Peyer's patch (tissue), 4 donors: ENCODE data around the gene C1orf116.

ENCODE experiments used
- CTCF ChIP-seq, 6 experiments: fragments of 450-650 bp in 4 of 6; fragments of 200-600 bp in 2 of 6; sonication (generic) in 1 of 6; IDR thresholded peaks; one replicate each; pipeline ENCODE4 v1.5.1; 2017 to 2019; ENCODE audit warnings: antibody characterized with exemption in 6 of 6, mild to moderate bottlenecking in 3 of 6, moderate library complexity in 1 of 6
- POLR2A ChIP-seq, 2 donors: fragments of 450-650 bp; IDR thresholded peaks; one replicate each; pipeline ENCODE4 v1.5.1; 2017; ENCODE audit warnings: antibody characterized with exemption in 2 of 2, mild to moderate bottlenecking in 2 of 2, moderate library complexity in 2 of 2

DNA sequence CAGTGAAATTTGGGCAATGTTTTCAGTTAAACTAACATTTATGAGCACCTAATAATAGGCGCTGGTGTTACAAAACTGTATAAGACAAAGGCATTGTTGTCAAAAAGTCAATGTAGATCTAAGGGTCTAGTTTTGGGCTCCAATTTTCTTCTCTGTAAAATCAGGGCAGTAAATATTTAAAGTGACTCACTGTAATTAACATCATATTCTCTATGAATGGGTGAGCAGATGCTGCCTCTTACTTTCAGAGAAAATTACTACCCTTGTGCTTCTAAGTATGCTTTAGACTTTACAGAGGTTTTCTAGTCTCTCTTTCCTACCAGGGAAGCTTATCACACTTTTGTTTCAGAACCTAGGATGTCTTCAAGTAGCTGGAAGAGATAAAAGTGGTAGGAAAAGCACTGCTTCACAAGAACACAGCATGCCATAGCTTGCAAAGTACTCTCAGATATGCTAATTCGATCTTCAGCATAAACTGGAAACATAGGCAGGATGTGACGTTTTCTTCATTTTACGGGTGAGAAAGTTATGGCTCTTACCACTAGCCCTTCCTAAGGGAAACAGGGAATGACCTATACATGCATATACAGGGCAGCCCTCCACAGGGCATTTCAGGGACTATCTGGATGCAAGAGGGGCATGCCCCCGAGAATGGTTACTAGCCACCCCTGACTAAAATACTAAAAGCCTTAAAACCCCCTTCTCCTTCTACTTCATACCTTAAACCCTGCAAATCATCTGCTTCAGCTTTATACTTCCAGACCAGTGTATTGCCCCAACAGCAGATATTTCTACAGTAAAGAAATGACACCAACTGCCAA lies 2.6 kb downstream of the C1orf116 start:
- TF ChIP-seq CTCF (IDR thresholded peaks at IDR 0.05) (no peak), POLR2A (IDR thresholded peaks at IDR 0.05) (no peak)
